Measurements from ENCODE around the gene DDX1.

- no peak for TF ChIP-seq CTCF (IDR thresholded peaks at IDR 0.05 in 8 of 11, conservative IDR thresholded peaks at IDR 0.05 in 3 of 11)
- no peak for TF ChIP-seq POLR2A (IDR thresholded peaks at IDR 0.05)
- TF ChIP-seq POLR2AphosphoS5 (IDR thresholded peaks at IDR 0.05): no peak
Observed at GRCh38 chr2:15670981-15671380, 79.3 kb downstream of the DDX1 start.

All from spleen (tissue), 7 donors.